ENCODE data around the gene CEP350. TPM values are rescaled to one million over a fixed set of nuclear protein-coding genes. Genes with fewer than 3 reads are reported as not detected.

Gene CEP350
- polyA plus RNA-seq, 1 donor (not counting 4 experiments of a cell fraction or from before 2014, with no cell fraction given) = 12.0 TPM

DNA sequence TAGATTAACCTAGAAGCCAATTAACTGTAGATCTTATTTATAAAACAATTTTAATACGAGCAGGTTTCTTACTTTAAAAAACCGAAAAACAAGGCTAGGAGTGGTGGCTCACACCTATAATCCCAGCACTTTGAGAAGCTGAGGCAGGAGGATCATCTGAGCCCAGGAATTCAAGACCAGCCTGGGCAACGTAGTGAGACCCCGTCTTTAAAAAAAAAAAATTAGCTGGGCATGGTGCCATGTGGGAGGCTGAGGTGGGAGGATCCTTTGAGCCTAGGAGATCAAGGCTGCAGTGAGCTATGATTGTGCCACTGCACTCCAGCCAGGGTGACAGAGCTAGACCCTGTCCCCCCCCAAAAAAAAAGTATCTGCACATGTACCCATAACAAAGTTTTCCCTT is 110.8 kb downstream of the CEP350 start:
- FAIRE-seq = no peak
- no peaks in the 10 kb centered on the region for H3K4me1 ChIP-seq (ENCODE audit: control insufficient read depth, extremely low read depth, insufficient read depth, low read length)
- H3K4me3 ChIP-seq (ENCODE audit: control insufficient read depth in 2 of 3, extremely low read depth in 1 of 3, insufficient read depth in 2 of 3, low read depth in 1 of 3, low read length in 3 of 3) = no peak overlapping the region
- no peak overlapping the region for H3K27ac ChIP-seq (ENCODE audit: control insufficient read depth, insufficient read depth, low read length)
- H2AFZ ChIP-seq (ENCODE audit: control insufficient read depth, low read length) = no peak overlapping the region
- H3K4me2 ChIP-seq (ENCODE audit: control insufficient read depth, extremely low read depth, insufficient read depth, low read depth, low read length) = no peak overlapping the region
- no peak for DNase-seq (ENCODE audit: low read depth, low spot score)
- H3K9ac ChIP-seq (ENCODE audit: control insufficient read depth, extremely low read depth, insufficient read depth, low read length) = no peak overlapping the region
- H3K27me3 ChIP-seq (ENCODE audit: control insufficient read depth, extremely low read depth, insufficient read depth, low read length) = no peaks in the 10 kb centered on the region
- no peak for TF ChIP-seq CTCF (optimal IDR thresholded peaks at IDR 0.05 in 1 of 3, IDR thresholded peaks at IDR 0.05 in 1 of 3, conservative IDR thresholded peaks at IDR 0.05 in 1 of 3; ENCODE audit: extremely low read depth in 1 of 3, insufficient read depth in 2 of 3, low read length in 3 of 3)
- TF ChIP-seq EZH2 (IDR thresholded peaks at IDR 0.05; ENCODE audit: low read length) = no peak
- no peaks in the 10 kb centered on the region for H3K9me3 ChIP-seq (ENCODE audit: control insufficient read depth, low read depth, low read length)
- no peaks in the 10 kb centered on the region for H4K20me1 ChIP-seq (ENCODE audit: control insufficient read depth, extremely low read depth, insufficient read depth, low read length)
- no peaks in the 10 kb centered on the region for H3K79me2 ChIP-seq (ENCODE audit: control insufficient read depth, insufficient read depth, low read length)
- dilution Hi-C loops (cut with MboI; ENCODE audit: extremely low pct_ligation_motif_present, low sequenced_read_pairs) = no loop called here
- H3K9me1 ChIP-seq (ENCODE audit: control insufficient read depth, extremely low read depth, insufficient read depth, low read length) = no peaks in the 10 kb centered on the region
- H3K36me3 ChIP-seq (ENCODE audit: control insufficient read depth in 2 of 2, extremely low read depth in 1 of 2, insufficient read depth in 2 of 2, low read length in 2 of 2) = peaks cover 4 to 9% of the 10 kb centered on the region in 2 experiments

GRCh38 chr1:180066150-180066549 is 111.5 kb downstream of the CEP350 start:
- no peak for TF ChIP-seq CTCF (optimal IDR thresholded peaks at IDR 0.05 in 1 of 3, IDR thresholded peaks at IDR 0.05 in 1 of 3, conservative IDR thresholded peaks at IDR 0.05 in 1 of 3; ENCODE audit: extremely low read depth in 1 of 3, insufficient read depth in 2 of 3, low read length in 3 of 3)
- no peak for TF ChIP-seq EZH2 (IDR thresholded peaks at IDR 0.05; ENCODE audit: low read length)
- no peaks in the 10 kb centered on the region for H3K9me1 ChIP-seq (ENCODE audit: control insufficient read depth, extremely low read depth, insufficient read depth, low read length)
- H3K4me3 ChIP-seq (ENCODE audit: control insufficient read depth in 2 of 3, extremely low read depth in 1 of 3, insufficient read depth in 2 of 3, low read depth in 1 of 3, low read length in 3 of 3) = no peak overlapping the region
- H3K79me2 ChIP-seq (ENCODE audit: control insufficient read depth, insufficient read depth, low read length) = no peaks in the 10 kb centered on the region
- H3K27me3 ChIP-seq (ENCODE audit: control insufficient read depth, extremely low read depth, insufficient read depth, low read length) = no peaks in the 10 kb centered on the region
- H3K36me3 ChIP-seq (ENCODE audit: control insufficient read depth in 2 of 2, extremely low read depth in 1 of 2, insufficient read depth in 2 of 2, low read length in 2 of 2) = peaks cover 4 to 9% of the 10 kb centered on the region in 2 experiments
- FAIRE-seq = no peak
- no peaks in the 10 kb centered on the region for H4K20me1 ChIP-seq (ENCODE audit: control insufficient read depth, extremely low read depth, insufficient read depth, low read length)
- no peak overlapping the region for H3K27ac ChIP-seq (ENCODE audit: control insufficient read depth, insufficient read depth, low read length)
- dilution Hi-C loops (cut with MboI; ENCODE audit: extremely low pct_ligation_motif_present, low sequenced_read_pairs) = no loop called here
- no peak for DNase-seq (ENCODE audit: low read depth, low spot score)
- H2AFZ ChIP-seq (ENCODE audit: control insufficient read depth, low read length) = no peak overlapping the region
- no peak overlapping the region for H3K4me2 ChIP-seq (ENCODE audit: control insufficient read depth, extremely low read depth, insufficient read depth, low read depth, low read length)
- no peak overlapping the region for H3K9ac ChIP-seq (ENCODE audit: control insufficient read depth, extremely low read depth, insufficient read depth, low read length)
- no peaks in the 10 kb centered on the region for H3K4me1 ChIP-seq (ENCODE audit: control insufficient read depth, extremely low read depth, insufficient read depth, low read length)
- H3K9me3 ChIP-seq (ENCODE audit: control insufficient read depth, low read depth, low read length) = no peaks in the 10 kb centered on the region

All from keratinocyte (primary cell).